Pancreas (tissue), 10 donors: ENCODE measurements around the gene RGS12. TPM values are rescaled to one million over a fixed set of nuclear protein-coding genes. Genes with fewer than 3 reads are reported as not detected.

ENCODE experiments used
- ATAC-seq, 4 donors: fragments of 200-7000 bp; cut with Tn5 transposase; one replicate each; pipeline versions ENCODE4 v1.8.0 to v1.9.1; 2020; ENCODE audit warnings: mild to moderate bottlenecking in 4 of 4, moderate library complexity in 4 of 4
- DNase-seq, 6 donors: peaks; one replicate each; pipeline ENCODE4 v3.0.0-alpha.2; 2020
- FAIRE-seq: peaks from 2 replicates; lab custom pipeline; 2012; peaks lifted over from hg19 to GRCh38; lab: Jason Lieb, UNC
- H3K27ac ChIP-seq, 4 donors: fragments of 200-600 bp; sonication (generic); 1 replicate in 3 of 4; 2 replicates in 1 of 4; pipeline versions ENCODE4 v1.5.0 to v1.8.0; 2020
- H3K27me3 ChIP-seq, 4 donors: fragments of 200-600 bp; one replicate each; pipeline ENCODE4 v1.8.0; 2021
- H3K36me3 ChIP-seq, 3 donors: fragments of 200-600 bp; sonication (generic) in 1 of 3; one replicate each; pipeline versions ENCODE4 v1.5.0 to v1.8.0; 2020 to 2021
- H3K4me1 ChIP-seq, 3 donors: fragments of 200-600 bp; one replicate each; pipeline ENCODE4 v1.8.0; 2021
- H3K4me3 ChIP-seq, 4 donors: fragments of 200-600 bp; sonication (generic) in 2 of 4; one replicate each; pipeline versions ENCODE4 v1.5.0 to v1.8.0; 2020 to 2021
- H3K9me3 ChIP-seq, 4 donors: fragments of 200-600 bp; one replicate each; pipeline ENCODE4 v1.8.0; 2021
- CTCF ChIP-seq, 4 donors: fragments of 200-600 bp; sonication (generic) in 3 of 4; IDR thresholded peaks; one replicate each; pipeline versions ENCODE4 v1.5.0 to v1.8.0; 2021; ENCODE audit warnings: antibody characterized with exemption in 4 of 4
- WGBS, 2 donors: extraction: QIAGEN DNeasy Blood & Tissue Kit; methylation state at CpG; one replicate each; pipeline ENCODE4 v1.1.7; 2013; 5-methylcytosine and 5-hydroxymethylcytosine counted together
- intact Hi-C, 3 donors: fragments of 100-400 bp; cut with DNase I; formaldehyde crosslinking; loops; one replicate each; pipeline versions ENCODE4 v1.11.1 to v1.14.2; 2022
- polyA plus RNA-seq, 2 donors: library from polyadenylated mRNA; stranded (reverse); fragments of 200-250 nt; gene quantifications; one replicate each; pipeline ENCODE4 v1.2.3, GENCODE V29; 2013
- total RNA-seq, 6 donors: library from RNA; stranded (reverse); fragmentation: NEBNext Ultra II Directional in 4 of 6; extraction: Animal tissue kit (Norgen Biotek cat#: 25700) in 4 of 6; gene quantifications; one replicate each; pipeline versions ENCODE4 v1.2.1 to v1.2.4, GENCODE V29; 2021 to 2023
- donor health status: healthy with polysubstance abuse.
- donor health status: DM: no; HTN: no; CAD: no; lungs with moderate emphysema.
- donor health status: DM: no; HTN: no; CAD: no.
- donor health status: control.
- donor health status: control.
- donor health status: Bipolar disorder and iron deficiency.
- donor health status: DM: yes; HTN: yes; CAD: no.
- donor health status: DM: no; HTN: no; CAD: no.
- donor health status: DM: no; HTN: no; CAD: no.
- donor health status: DM: yes; HTN: yes; CAD: no.

RGS12 gene
- total and polyA plus RNA-seq, 8 donors = 4.6 to 21.6 (median 10.4) TPM

DNA sequence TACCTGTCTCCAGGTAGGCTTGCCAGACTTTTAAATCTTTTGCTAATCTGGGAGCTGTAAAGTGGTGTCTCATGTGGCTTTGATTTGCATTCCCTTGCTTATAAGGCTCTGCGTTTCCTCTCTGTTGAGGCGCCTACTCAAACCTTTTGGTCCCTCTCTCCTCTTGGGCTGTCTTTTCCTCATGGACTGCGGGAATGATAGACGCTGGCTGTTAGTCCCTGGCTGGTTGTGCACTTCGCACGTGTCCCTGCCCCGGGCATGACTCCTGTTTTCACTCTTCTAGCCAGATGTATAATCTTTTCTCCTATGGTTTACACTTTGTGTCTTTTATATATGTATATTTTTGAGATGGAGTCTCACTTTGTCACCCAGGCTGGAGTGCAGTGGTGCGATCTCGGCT lies 39.7 kb downstream of the RGS12 start:
- Histone ChIP-seq H3K4me3 (no peak overlapping the region), H3K36me3 (no peaks in the 10 kb centered on the region), H3K27me3 (no peaks in the 10 kb centered on the region), H3K4me1 (peaks cover 4 to 12% (median 8%) of the 10 kb centered on the region in 3 donors), H3K9me3 (no peaks in the 10 kb centered on the region), H3K27ac (no peak overlapping the region)
- TF ChIP-seq CTCF (IDR thresholded peaks at IDR 0.05) = no peak
- intact Hi-C loops = no loop called here
- WGBS, 2 donors = 91 to 97% methylated on average over 9 of the region's 9 CpGs
- no peak for FAIRE-seq
- no peak for ATAC-seq
- no peak for DNase-seq

- H3K4me1 ChIP-seq = peaks cover 4 to 12% (median 8%) of the 10 kb centered on the region in 3 donors
Observed at GRCh38 chr4:3334316-3334715, 41.5 kb downstream of the RGS12 start.

DNA sequence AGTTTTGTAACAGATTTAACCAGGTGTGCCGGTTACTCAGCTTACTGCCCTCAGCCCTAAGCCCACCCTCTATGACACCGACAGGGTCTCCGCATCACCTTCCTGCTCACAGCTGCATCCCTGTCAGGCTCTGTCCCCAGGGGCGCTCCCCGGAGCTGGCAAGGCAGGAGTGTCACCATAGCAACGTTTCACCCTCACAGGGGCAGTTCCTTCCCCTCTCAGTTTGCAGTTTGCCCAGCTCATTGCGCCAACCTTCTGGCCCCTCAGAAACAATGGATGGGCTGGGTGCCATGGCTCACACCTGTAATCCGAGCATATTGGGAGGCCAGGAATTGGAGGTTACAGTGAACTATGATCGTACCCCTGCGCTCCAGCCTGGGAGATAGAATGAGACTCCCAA lies 42.6 kb downstream of the RGS12 start:
- Histone ChIP-seq H3K4me3 (no peak overlapping the region), H3K9me3 (no peaks in the 10 kb centered on the region), H3K27ac (no peak overlapping the region), H3K36me3 (no peaks in the 10 kb centered on the region), H3K4me1 (peaks cover 4 to 12% (median 8%) of the 10 kb centered on the region in 3 donors), H3K27me3 (no peaks in the 10 kb centered on the region)
- DNase-seq (no peak), ATAC-seq (no peak), FAIRE-seq (no peak)
- WGBS, 2 donors = 83 to 87% methylated on average over 10 of the region's 10 CpGs
- intact Hi-C loops = no loop called here
- TF ChIP-seq CTCF (IDR thresholded peaks at IDR 0.05) = no peak

More at GRCh38 chr4:3334316-3334715, 41.5 kb downstream of the RGS12 start:
- no peak for DNase-seq
- no peak for TF ChIP-seq CTCF (IDR thresholded peaks at IDR 0.05)
- Histone ChIP-seq H3K4me3 (no peak overlapping the region), H3K27ac (no peak overlapping the region), H3K9me3 (no peaks in the 10 kb centered on the region), H3K36me3 (no peaks in the 10 kb centered on the region), H3K27me3 (no peaks in the 10 kb centered on the region)
- intact Hi-C loops = no loop called here
- no peak for FAIRE-seq
- ATAC-seq = no peak
- WGBS, 2 donors = 50 to 51% methylated on average over 3 of the region's 3 CpGs

GRCh38 chr4:3335982-3336381 lies 43.2 kb downstream of the RGS12 start:
- ATAC-seq (no peak), DNase-seq (no peak), FAIRE-seq (no peak)
- Histone ChIP-seq H3K36me3 (no peaks in the 10 kb centered on the region), H3K27me3 (no peaks in the 10 kb centered on the region), H3K4me1 (peaks cover 4 to 8% (median 7%) of the 10 kb centered on the region in 3 donors), H3K4me3 (no peak overlapping the region), H3K27ac (no peak overlapping the region), H3K9me3 (no peaks in the 10 kb centered on the region)
- WGBS, 2 donors = 87 to 89% methylated on average over 7 of the region's 7 CpGs
- intact Hi-C loops = no loop called here
- TF ChIP-seq CTCF (IDR thresholded peaks at IDR 0.05) = no peak

- intact Hi-C loops = no loop called here
- ATAC-seq = no peak
- no peaks in the 10 kb centered on the region for H3K9me3 ChIP-seq
Observed at GRCh38 chr4:3336382-3337356, 43.8 kb downstream of the RGS12 start.

More at GRCh38 chr4:3336382-3337356, 43.8 kb downstream of the RGS12 start:
- H3K27ac ChIP-seq = no peak overlapping the region
- no peaks in the 10 kb centered on the region for H3K27me3 ChIP-seq
- FAIRE-seq (no peak), DNase-seq (no peak)
- no peak overlapping the region for H3K4me3 ChIP-seq
- peaks cover 0 to 1% (median 0%) of the 10 kb centered on the region in 3 donors for H3K4me1 ChIP-seq
- H3K36me3 ChIP-seq = no peaks in the 10 kb centered on the region
- no peak for TF ChIP-seq CTCF (IDR thresholded peaks at IDR 0.05)
- 88 to 92% methylated on average over 14 of the region's 14 CpGs for WGBS, 2 donors
